H1 (cell line): ENCODE results near the gene SLC27A2. TPM values are rescaled to one million over a fixed set of nuclear protein-coding genes. Genes with fewer than 3 reads are reported as not detected.

ENCODE experiments used
- CTCF ChIA-PET: fragments of 300-600 bp; sonication (Branson Sonifier 250); formaldehyde crosslinking; loops from one replicate; lab custom pipeline; 2021; ENCODE audit not compliant: partially characterized antibody; lab: Charles Lee
- POLR2A ChIA-PET: fragments of 300-600 bp; sonication (Branson Sonifier 250); formaldehyde crosslinking; loops from one replicate; lab custom pipeline; 2021; ENCODE audit warnings: inconsistent platforms; ENCODE audit not compliant: partially characterized antibody; lab: Charles Lee
- DNase-seq, 2 experiments: peaks; one replicate each; pipeline versions ENCODE4 v3.0.0 to v3.0.0-alpha.2; 2010 to 2022; ENCODE audit warnings: low spot score in 2 of 2, low read depth in 1 of 2, mixed read lengths in 1 of 2
- FAIRE-seq: peaks from 2 replicates; lab custom pipeline; 2011; peaks lifted over from hg19 to GRCh38; lab: Jason Lieb, UNC
- H2AFZ ChIP-seq: 2 replicates; pipeline ENCODE4 v1.8.1; 2012; ENCODE audit warnings: low read length, inconsistent platforms
- H2AK5ac ChIP-seq: 2 replicates; pipeline ENCODE4 v1.6.1; 2013; ENCODE audit warnings: low read depth, low read length
- H2BK120ac ChIP-seq: replicated peaks from 2 replicates; pipeline ENCODE3; 2013; ENCODE audit warnings: low read depth, low read length, inconsistent platforms
- H2BK12ac ChIP-seq: 2 replicates; pipeline ENCODE4 v1.6.1; 2013; ENCODE audit warnings: low read depth, low read length
- H2BK15ac ChIP-seq: 2 replicates; pipeline ENCODE4 v1.6.1; 2013; ENCODE audit warnings: low read length
- H2BK20ac ChIP-seq: 2 replicates; pipeline ENCODE4 v1.6.1; 2013; ENCODE audit warnings: low read length
- H2BK5ac ChIP-seq: 2 replicates; pipeline ENCODE4 v1.6.1; 2013; ENCODE audit warnings: low read depth, low read length
- H3K14ac ChIP-seq: 2 replicates; pipeline ENCODE4 v1.6.1; 2013; ENCODE audit warnings: inconsistent platforms; ENCODE audit not compliant: insufficient read length
- H3K18ac ChIP-seq: 2 replicates; pipeline ENCODE4 v1.6.1; 2013; ENCODE audit warnings: low read length; ENCODE audit errors: extremely low read depth
- H3K23ac ChIP-seq: 2 replicates; pipeline ENCODE4 v1.6.1; 2013; ENCODE audit warnings: inconsistent platforms; ENCODE audit not compliant: insufficient read length
- H3K23me2 ChIP-seq: 2 replicates; pipeline ENCODE4 v1.6.1; 2013; ENCODE audit warnings: low read depth, low read length
- H3K27ac ChIP-seq: 2 replicates; pipeline ENCODE4 v1.6.1; 2011; ENCODE audit warnings: low read depth, low read length, inconsistent platforms
- H3K27me3 ChIP-seq, 4 experiments: replicated peaks in 1 of 4; 1 replicate in 1 of 4; 2 replicates in 3 of 4; pipeline versions ENCODE4 v1.6.1 to v1.8.1; 2011 to 2013; ENCODE audit warnings: low read length in 3 of 4, mild to moderate bottlenecking in 3 of 4, inconsistent platforms in 2 of 4, mixed read lengths in 2 of 4, moderate library complexity in 1 of 4; ENCODE audit not compliant: control insufficient read depth in 3 of 4, insufficient read depth in 3 of 4; ENCODE audit errors: extremely low read depth in 1 of 4
- H3K36me3 ChIP-seq, 4 experiments: 2 replicates each; pipeline versions ENCODE4 v1.6.1 to v1.8.1; 2011 to 2013; ENCODE audit warnings: mild to moderate bottlenecking in 4 of 4, low read length in 3 of 4, moderate library complexity in 2 of 4, control low read depth in 1 of 4, inconsistent platforms in 1 of 4; ENCODE audit not compliant: insufficient read depth in 4 of 4, control insufficient read depth in 2 of 4
- H3K4ac ChIP-seq: replicated peaks from 2 replicates; pipeline ENCODE3; 2013; ENCODE audit warnings: low read length, low read depth, mixed read lengths, inconsistent platforms; ENCODE audit not compliant: insufficient read length
- H3K4me1 ChIP-seq, 4 experiments: replicated peaks in 1 of 4; 1 replicate in 1 of 4; 2 replicates in 3 of 4; pipeline versions ENCODE4 v1.6.1 to v1.8.1; 2011 to 2013; ENCODE audit warnings: low read length in 3 of 4, inconsistent platforms in 2 of 4, mixed read lengths in 1 of 4; ENCODE audit not compliant: insufficient read depth in 4 of 4, control insufficient read depth in 3 of 4
- H3K4me2 ChIP-seq, 2 experiments: 2 replicates each; pipeline versions ENCODE4 v1.6.1 to v1.8.1; 2011 to 2013; ENCODE audit warnings: low read depth in 2 of 2, low read length in 2 of 2, control low read depth in 1 of 2, inconsistent platforms in 1 of 2, mild to moderate bottlenecking in 1 of 2; ENCODE audit not compliant: insufficient read depth in 1 of 2
- H3K4me3 ChIP-seq, 4 experiments: fragments of 200-600, 300-600 bp in 1 of 4; sonication (generic), shearing (Covaris generic), sonication (Bioruptor Twin) in 1 of 4; 2 replicates each; pipeline versions ENCODE4 v1.5.1 to v1.8.1; 2011 to 2016; ENCODE audit warnings: low read length in 4 of 4, low read depth in 3 of 4, control low read depth in 2 of 4, inconsistent platforms in 2 of 4, mild to moderate bottlenecking in 2 of 4, mixed read lengths in 1 of 4, moderate library complexity in 1 of 4; ENCODE audit not compliant: insufficient read depth in 2 of 4; ENCODE audit errors: extremely low read depth in 1 of 4
- H3K56ac ChIP-seq: replicated peaks from 2 replicates; pipeline ENCODE3; 2013; ENCODE audit warnings: low read depth, mild to moderate bottlenecking, mixed read lengths, low read length, inconsistent platforms; ENCODE audit not compliant: insufficient read length
- H3K79me1 ChIP-seq: 2 replicates; pipeline ENCODE4 v1.6.1; 2013; ENCODE audit warnings: low read depth, low read length, control low read depth
- H3K79me2 ChIP-seq, 2 experiments: 2 replicates each; pipeline versions ENCODE4 v1.6.1 to v1.8.1; 2012 to 2013; ENCODE audit warnings: low read length in 2 of 2, mild to moderate bottlenecking in 2 of 2, inconsistent platforms in 1 of 2; ENCODE audit not compliant: insufficient read depth in 2 of 2, control insufficient read depth in 1 of 2
- H3K9ac ChIP-seq, 4 experiments: replicated peaks in 1 of 4; 1 replicate in 1 of 4; 2 replicates in 3 of 4; pipeline versions ENCODE4 v1.6.1 to v1.8.1; 2011 to 2013; ENCODE audit warnings: low read depth in 3 of 4, low read length in 3 of 4, control low read depth in 2 of 4, mild to moderate bottlenecking in 2 of 4, moderate library complexity in 2 of 4, inconsistent platforms in 1 of 4; ENCODE audit errors: extremely low read depth in 1 of 4
- H3K9me3 ChIP-seq, 2 experiments: 2 replicates each; pipeline versions ENCODE4 v1.6.1 to v1.8.1; 2012 to 2013; ENCODE audit warnings: mild to moderate bottlenecking in 2 of 2, moderate library complexity in 2 of 2, control low read depth in 1 of 2, inconsistent platforms in 1 of 2, low read depth in 1 of 2, low read length in 1 of 2, mixed read lengths in 1 of 2; ENCODE audit not compliant: insufficient read depth in 2 of 2
- H4K20me1 ChIP-seq, 2 experiments: replicated peaks in 1 of 2; 2 replicates each; pipeline versions ENCODE3 to v1.8.1; 2011 to 2013; ENCODE audit warnings: inconsistent platforms in 2 of 2, low read length in 2 of 2, mild to moderate bottlenecking in 1 of 2; ENCODE audit not compliant: insufficient read depth in 2 of 2, control insufficient read depth in 1 of 2
- H4K5ac ChIP-seq: 2 replicates; pipeline ENCODE4 v1.6.1; 2013; ENCODE audit warnings: low read length, low read depth, mixed read lengths, inconsistent platforms; ENCODE audit not compliant: insufficient read length
- H4K8ac ChIP-seq: 2 replicates; pipeline ENCODE4 v1.8.0; 2013; ENCODE audit warnings: mild to moderate bottlenecking, moderate library complexity, low read length, inconsistent platforms; ENCODE audit not compliant: insufficient read depth; ENCODE audit errors: extremely low read depth
- H4K91ac ChIP-seq: replicated peaks from 2 replicates; pipeline ENCODE3; 2013; ENCODE audit warnings: low read length, mixed read lengths, inconsistent platforms; ENCODE audit not compliant: insufficient read length
- ASH2L ChIP-seq: fragments of 200-600, 300-600 bp; sonication (generic); IDR thresholded peaks from one replicate; pipeline ENCODE4 v1.7.1; 2017; ENCODE audit warnings: low read length
- EZH2 ChIP-seq: fragments of 200-600 bp; sonication (generic); IDR thresholded peaks from 2 replicates; pipeline ENCODE4 v1.7.1; 2012; ENCODE audit warnings: low read depth, mild to moderate bottlenecking, moderate library complexity, low read length, inconsistent platforms; ENCODE audit not compliant: severe bottlenecking
- FOSL1 ChIP-seq: IDR thresholded peaks from 2 replicates; pipeline ENCODE4 v1.6.1; 2011; ENCODE audit warnings: mild to moderate bottlenecking, low read depth, low read length, moderate library complexity; ENCODE audit not compliant: insufficient read depth
- HDAC6 ChIP-seq: IDR thresholded peaks from one replicate; pipeline ENCODE4 v1.7.1; 2012; ENCODE audit warnings: low read depth, mild to moderate bottlenecking, inconsistent platforms, low read length, moderate library complexity
- SIX5 ChIP-seq: IDR thresholded peaks from 2 replicates; pipeline ENCODE4 v1.6.1; 2011; ENCODE audit warnings: mild to moderate bottlenecking, low read depth, low read length
- SP2 ChIP-seq: IDR thresholded peaks from 2 replicates; pipeline ENCODE4 v1.6.1; 2012; ENCODE audit warnings: mild to moderate bottlenecking, low read length, inconsistent platforms
- TBP ChIP-seq: IDR thresholded peaks from 2 replicates; pipeline ENCODE4 v1.6.1; 2011; ENCODE audit warnings: low read depth, low read length, improper control_type of control experiment
- TEAD4 ChIP-seq: IDR thresholded peaks from 2 replicates; pipeline ENCODE4 v1.6.1; 2012; ENCODE audit warnings: low read depth, low read length, inconsistent platforms, mixed read lengths
- WGBS, 2 experiments: shearing (Covaris generic) in 1 of 2; methylation state at CpG; one replicate each; pipeline versions ENCODE4 v1.1.6 to v1.1.7; 2013 to 2015; ENCODE audit warnings: low lambda C conversion rate in 2 of 2, mixed read lengths in 2 of 2, inconsistent platforms in 1 of 2, low coverage in 1 of 2, missing lambda C conversion rate in 1 of 2; ENCODE audit not compliant: insufficient replicate concordance in 2 of 2, insufficient coverage in 1 of 2, insufficient read length in 1 of 2; ENCODE audit errors: extremely low coverage in 1 of 2, missing lambda C conversion rate in 1 of 2; 5-methylcytosine and 5-hydroxymethylcytosine counted together
- polyA plus RNA-seq, 7 experiments: library from polyadenylated mRNA; depleted of rRNA in 3 of 7; stranded (reverse) in 5 of 7; unstranded in 2 of 7; fragments of >200 nt in 5 of 7; fragments of 200-250 nt in 2 of 7; gene quantifications; 1 replicate in 5 of 7; 2 replicates in 1 of 7; 4 replicates in 1 of 7; pipeline versions ENCODE4 v1.2.1 to v1.2.3, GENCODE V29; 2011 to 2013; ENCODE audit warnings: missing spikeins in 2 of 7, mixed read lengths in 2 of 7
- total RNA-seq: library from RNA; stranded (reverse); fragmentation: NEBNext Ultra II Directional; extraction: Animal tissue kit (Norgen Biotek cat#: 25700); gene quantifications from 2 replicates; pipeline ENCODE4 v1.2.1, GENCODE V29; 2021

SLC27A2 gene
- total and polyA plus RNA-seq, 2 of the 8 experiments (the other 6 are each of a cell fraction or from before 2014, with no cell fraction given) = 5.6 to 5.8 TPM

DNA sequence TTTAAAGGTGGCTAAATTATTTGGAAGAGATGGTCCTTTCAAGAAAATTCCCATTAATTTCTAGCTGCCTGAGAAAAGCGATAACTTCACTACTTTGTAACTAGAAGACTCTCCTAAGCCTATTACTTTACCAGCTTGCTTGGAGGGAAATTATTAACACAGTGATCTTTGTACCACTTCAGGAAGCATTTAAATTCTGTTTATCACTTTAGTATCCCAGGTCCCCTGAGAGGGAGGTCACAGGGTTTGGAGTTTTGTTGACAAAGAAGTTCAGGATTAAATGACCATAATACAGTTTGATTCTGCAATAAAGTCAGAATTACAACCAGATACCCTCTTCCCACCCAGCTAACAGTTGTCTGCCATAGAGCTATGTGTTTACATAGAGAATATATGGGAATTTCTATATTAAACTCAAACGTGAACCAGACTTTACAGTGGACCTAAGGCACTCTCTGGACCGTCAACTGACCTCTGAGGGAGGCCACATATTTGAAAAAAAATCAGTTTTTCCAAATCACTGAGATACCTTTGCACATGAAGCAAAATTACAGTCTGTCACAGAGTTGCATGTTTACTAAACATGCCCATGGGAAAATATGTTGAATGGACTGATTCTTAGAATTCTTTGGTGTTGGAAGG, 3.0 kb downstream of the SLC27A2 start:
- no peak overlapping the region for H3K14ac ChIP-seq
- H3K23ac ChIP-seq = no peak overlapping the region
- no peak overlapping the region for H3K18ac ChIP-seq
- H2AK5ac ChIP-seq = no peak overlapping the region
- no peak overlapping the region for H2BK12ac ChIP-seq
- no peaks in the 10 kb centered on the region for H3K36me3 ChIP-seq
- peaks cover 13% of the 10 kb centered on the region; the same call in 1 of the 2 replicates for H3K23me2 ChIP-seq
- H2BK120ac ChIP-seq = no peak overlapping the region
- H3K4ac ChIP-seq = no peak overlapping the region
- H3K4me3 ChIP-seq = no peak overlapping the region
- peaks cover 3 to 33% (median 28%) of the 10 kb centered on the region in 4 experiments for H3K27me3 ChIP-seq
- H4K8ac ChIP-seq = no peak overlapping the region
- no peak for DNase-seq
- CTCF ChIA-PET = interaction anchor here (1.0 kb wide), 1 partner anchor 131 kb away, joined by 7 read pairs; no protein-coding TSS in a partner anchor
- H3K79me2 ChIP-seq = no peaks in the 10 kb centered on the region
- POLR2A ChIA-PET = no interaction called here
- no peak overlapping the region for H2AFZ ChIP-seq
- no peak overlapping the region for H3K27ac ChIP-seq
- no peak overlapping the region for H4K91ac ChIP-seq
- H3K56ac ChIP-seq = no peak overlapping the region
- H2BK5ac ChIP-seq = no peak overlapping the region
- 53% methylated on average over 3 of the region's 3 CpGs; no CpG with 5 or more reads in 1 of the 2 experiments for whole genome bisulfite sequencing, 2 experiments
- no peak overlapping the region for H2BK20ac ChIP-seq
- H3K4me2 ChIP-seq = no peak overlapping the region
- H4K5ac ChIP-seq = no peak overlapping the region
- no peak for FAIRE-seq
- H3K9me3 ChIP-seq = no peaks in the 10 kb centered on the region
- no peak overlapping the region for H3K9ac ChIP-seq
- peaks cover 0 to 1% of the 10 kb centered on the region in 2 experiments for H4K20me1 ChIP-seq
- H3K4me1 ChIP-seq = peaks cover 0 to 8% (median 4%) of the 10 kb centered on the region in 4 experiments; a peak in 6 of 7 replicates
- no peaks in the 10 kb centered on the region for H3K79me1 ChIP-seq
- no peak overlapping the region for H2BK15ac ChIP-seq
- TF ChIP-seq SIX5 = no peak
- no peak for TF ChIP-seq ASH2L
- no peak for TF ChIP-seq EZH2
- TF ChIP-seq TEAD4 = no peak
- TF ChIP-seq TBP = no peak
- no peak for TF ChIP-seq HDAC6
- no peak for TF ChIP-seq SP2
- TF ChIP-seq FOSL1 = no peak
